Activated naive CD4-positive, alpha-beta T cell (primary cell): ENCODE data around the gene HHIP.
"Not testable (repeated sequence)": the region's sequence is repeated elsewhere in the genome, so short reads cannot be mapped to it uniquely, and the experiment has no call there.

Experiments used
- DNase-seq, 4 experiments: peaks; one replicate each; lab custom pipeline; 2025; lab: John Stamatoyannopoulos, UW

The HHIP gene

DNA sequence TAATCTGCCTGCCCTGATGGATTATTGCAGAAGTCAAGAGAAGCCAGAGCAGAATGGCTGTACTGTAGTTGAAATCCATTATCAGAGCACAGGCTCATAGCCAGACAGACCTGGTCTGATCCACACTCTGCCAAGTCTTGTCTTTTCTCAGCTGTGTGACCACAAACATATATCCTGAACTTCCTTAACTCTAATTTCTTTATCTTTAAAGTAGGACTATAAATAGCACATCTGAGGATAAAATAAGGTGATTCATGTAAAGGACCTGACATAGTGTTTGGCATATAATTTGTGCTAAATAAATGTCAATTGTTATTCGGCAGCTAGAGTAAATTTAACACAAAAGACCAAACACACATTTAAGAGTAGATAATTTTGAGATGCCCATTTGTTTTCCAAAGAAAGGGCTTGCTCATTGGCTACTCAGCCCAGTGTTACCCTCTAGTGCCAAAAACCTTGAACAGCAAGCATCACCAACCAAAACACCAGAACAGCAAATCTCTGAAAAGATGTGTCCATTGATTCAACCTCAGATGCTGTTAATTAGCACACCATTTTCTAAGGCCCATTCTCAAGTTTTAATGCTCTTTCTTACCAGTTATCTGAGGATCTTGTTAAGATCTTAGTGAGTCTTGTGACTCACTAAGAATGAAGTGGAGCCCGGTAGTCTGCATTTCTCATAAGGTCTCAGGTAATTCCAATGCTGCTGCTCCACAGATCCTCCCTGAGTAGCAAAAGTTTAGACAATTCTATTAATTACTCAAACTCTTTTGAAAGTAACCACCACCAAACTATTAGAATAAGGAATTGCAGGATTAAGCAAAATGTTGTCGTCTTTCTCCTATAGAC, 108.8 kb downstream of the HHIP start:
- no peak for DNase-seq

- DNase-seq: no peak
Measured at GRCh38 chr4:144757969-144758368, 112.0 kb downstream of the HHIP start.

- DNase-seq: not testable (repeated sequence)
Measured at GRCh38 chr4:144768809-144769208, 122.9 kb downstream of the HHIP start.

- no peak for DNase-seq
Measured at GRCh38 chr4:144778364-144778763, 132.4 kb downstream of the HHIP start.

- DNase-seq: no peak
Measured at GRCh38 chr4:144782345-144782744, 136.4 kb downstream of the HHIP start.

GRCh38 chr4:144785961-144786360, 140.0 kb downstream of the HHIP start:
- DNase-seq: no peak

GRCh38 chr4:144787365-144788258, 141.7 kb downstream of the HHIP start:
- no peak for DNase-seq

- no peak for DNase-seq
Measured at GRCh38 chr4:144788469-144788868, 142.5 kb downstream of the HHIP start.

- not testable (repeated sequence) for DNase-seq
Measured at GRCh38 chr4:144791933-144792332, 146.0 kb downstream of the HHIP start.
